ENCODE data around the gene TRMT61A.

TRMT61A gene

GRCh38 chr14:103528587-103529382, at the start of gene TRMT61A:
TSS of gene TRMT61A (plus strand) at chr14:103529196. CDS start at chr14:103529979, 783 bp downstream.
- in situ Hi-C loops (cut with MboI; ENCODE audit: low pct_unique_long_range_greater_than_20kb, low sequenced_read_pairs) = no loop called here
- DNase-seq = peak; percentile 35

- in situ Hi-C loops (cut with MboI; ENCODE audit: low pct_unique_long_range_greater_than_20kb, low sequenced_read_pairs) = no loop called here
- DNase-seq = peak; percentile 48
These were observed 48.4 kb upstream of the TRMT61A start for GRCh38 chr14:103480595-103480994.

- DNase-seq = no peak
- in situ Hi-C loops (cut with MboI; ENCODE audit: low pct_unique_long_range_greater_than_20kb, low sequenced_read_pairs) = no loop called here
These were observed 45.4 kb upstream of the TRMT61A start for GRCh38 chr14:103483600-103483999.

GRCh38 chr14:103485504-103485903, 43.5 kb upstream of the TRMT61A start:
- in situ Hi-C loops (cut with MboI; ENCODE audit: low pct_unique_long_range_greater_than_20kb, low sequenced_read_pairs) = no loop called here
- no peak for DNase-seq

- no peak for DNase-seq
- in situ Hi-C loops (cut with MboI; ENCODE audit: low pct_unique_long_range_greater_than_20kb, low sequenced_read_pairs) = no loop called here
These were observed 40.9 kb upstream of the TRMT61A start for GRCh38 chr14:103488071-103488470.

GRCh38 chr14:103488960-103489359, 40.0 kb upstream of the TRMT61A start:
- no peak for DNase-seq
- in situ Hi-C loops (cut with MboI; ENCODE audit: low pct_unique_long_range_greater_than_20kb, low sequenced_read_pairs) = no loop called here

GRCh38 chr14:103489621-103490020, 39.4 kb upstream of the TRMT61A start:
- in situ Hi-C loops (cut with MboI; ENCODE audit: low pct_unique_long_range_greater_than_20kb, low sequenced_read_pairs) = no loop called here
- DNase-seq = no peak

GRCh38 chr14:103491691-103492090, 37.3 kb upstream of the TRMT61A start:
- in situ Hi-C loops (cut with MboI; ENCODE audit: low pct_unique_long_range_greater_than_20kb, low sequenced_read_pairs) = no loop called here
- DNase-seq = no peak

- DNase-seq = no peak
- in situ Hi-C loops (cut with MboI; ENCODE audit: low pct_unique_long_range_greater_than_20kb, low sequenced_read_pairs) = no loop called here
These were observed 36.7 kb upstream of the TRMT61A start for GRCh38 chr14:103492156-103492925.

- in situ Hi-C loops (cut with MboI; ENCODE audit: low pct_unique_long_range_greater_than_20kb, low sequenced_read_pairs) = no loop called here
- no peak for DNase-seq
These were observed 33.1 kb upstream of the TRMT61A start for GRCh38 chr14:103495854-103496253.

- no peak for DNase-seq
- in situ Hi-C loops (cut with MboI; ENCODE audit: low pct_unique_long_range_greater_than_20kb, low sequenced_read_pairs) = no loop called here
These were observed 32.2 kb upstream of the TRMT61A start for GRCh38 chr14:103496776-103497175.

GRCh38 chr14:103499709-103500108, 29.3 kb upstream of the TRMT61A start:
- in situ Hi-C loops (cut with MboI; ENCODE audit: low pct_unique_long_range_greater_than_20kb, low sequenced_read_pairs) = no loop called here
- DNase-seq = no peak

- peak; percentile 83 for DNase-seq
- in situ Hi-C loops (cut with MboI; ENCODE audit: low pct_unique_long_range_greater_than_20kb, low sequenced_read_pairs) = no loop called here
These were observed 28.6 kb upstream of the TRMT61A start for GRCh38 chr14:103500148-103500990.

- in situ Hi-C loops (cut with MboI; ENCODE audit: low pct_unique_long_range_greater_than_20kb, low sequenced_read_pairs) = no loop called here
- DNase-seq = no peak
These were observed 27.7 kb upstream of the TRMT61A start for GRCh38 chr14:103501041-103501870.

GRCh38 chr14:103501921-103502669, 26.9 kb upstream of the TRMT61A start:
- in situ Hi-C loops (cut with MboI; ENCODE audit: low pct_unique_long_range_greater_than_20kb, low sequenced_read_pairs) = no loop called here
- DNase-seq = no peak

- no peak for DNase-seq
- in situ Hi-C loops (cut with MboI; ENCODE audit: low pct_unique_long_range_greater_than_20kb, low sequenced_read_pairs) = no loop called here
These were observed 26.1 kb upstream of the TRMT61A start for GRCh38 chr14:103502877-103503276.

- no peak for DNase-seq
- in situ Hi-C loops (cut with MboI; ENCODE audit: low pct_unique_long_range_greater_than_20kb, low sequenced_read_pairs) = no loop called here
These were observed 25.7 kb upstream of the TRMT61A start for GRCh38 chr14:103503296-103503695.

- no peak for DNase-seq
- in situ Hi-C loops (cut with MboI; ENCODE audit: low pct_unique_long_range_greater_than_20kb, low sequenced_read_pairs) = no loop called here
These were observed 23.9 kb upstream of the TRMT61A start for GRCh38 chr14:103504991-103505565.

All from KBM-7 (cell line).